Measurements from ENCODE around the gene LGR5.
A peak's percentile ranks its signal among the peaks of the same experiment; 100 is the strongest.
"Not testable (repeated sequence)": the region's sequence is repeated elsewhere in the genome, so short reads cannot be mapped to it uniquely, and the experiment has no call there.

The LGR5 gene

DNA sequence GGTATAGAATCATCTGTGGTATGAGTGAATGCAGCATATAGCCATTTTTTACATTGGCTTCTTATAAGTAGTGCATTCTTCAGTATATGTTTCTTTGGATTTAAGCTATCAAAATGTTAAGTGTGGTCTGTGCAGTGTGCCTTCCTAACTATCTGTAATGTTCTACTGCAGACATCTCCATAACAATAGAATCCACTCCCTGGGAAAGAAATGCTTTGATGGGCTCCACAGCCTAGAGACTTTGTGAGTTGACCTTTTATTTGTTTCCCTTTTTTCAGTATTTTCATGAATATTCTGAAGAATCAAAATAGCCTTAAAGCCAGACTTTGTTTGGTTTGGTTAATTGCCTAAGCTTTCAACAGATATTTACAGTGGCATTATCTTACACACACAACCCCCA lies 116.8 kb downstream of the LGR5 start:
- DNase-seq: no peak

DNA sequence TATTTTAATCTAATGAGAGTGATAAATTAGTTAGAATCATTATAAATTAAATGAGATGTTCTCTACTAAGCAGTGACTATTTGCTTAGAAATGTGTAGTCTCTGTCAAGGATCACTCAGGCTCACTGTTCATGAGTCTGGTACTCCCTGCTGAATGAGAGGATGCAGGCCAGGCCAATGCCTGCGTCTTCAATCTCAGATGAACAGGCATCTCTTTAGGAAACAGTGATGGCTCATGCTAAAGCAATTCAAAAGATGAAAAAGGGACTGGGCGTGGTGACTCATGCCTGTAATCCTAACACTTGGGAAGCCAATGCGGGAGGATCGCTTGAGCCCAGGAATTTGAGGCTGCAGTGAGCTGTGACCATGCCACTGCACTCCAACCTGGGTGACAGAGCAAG lies 117.3 kb downstream of the LGR5 start:
- DNase-seq: no peak

GRCh38 chr12:71558445-71558844 lies 118.8 kb downstream of the LGR5 start:
- no peak for DNase-seq

- peak; percentile 12 for DNase-seq
These were observed 123.3 kb downstream of the LGR5 start for GRCh38 chr12:71562676-71563595.

- no peak for DNase-seq
These were observed 125.9 kb downstream of the LGR5 start for GRCh38 chr12:71565535-71565934.

DNA sequence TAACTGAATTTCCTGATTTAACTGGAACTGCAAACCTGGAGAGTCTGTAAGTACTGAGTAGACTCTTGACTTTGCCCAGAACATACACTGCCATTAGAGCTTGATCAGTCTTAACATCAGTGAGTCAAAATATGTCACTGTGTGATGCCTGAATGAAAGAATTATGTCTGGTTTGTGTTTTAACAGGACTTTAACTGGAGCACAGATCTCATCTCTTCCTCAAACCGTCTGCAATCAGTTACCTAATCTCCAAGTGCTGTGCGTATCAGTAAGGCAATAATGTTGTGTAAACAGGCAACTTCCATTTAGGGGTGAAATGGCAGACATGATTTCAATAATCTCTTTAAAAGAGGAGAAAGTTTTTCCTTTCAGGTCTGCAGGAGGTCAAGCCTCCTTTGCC lies 127.1 kb downstream of the LGR5 start:
- DNase-seq: no peak

DNA sequence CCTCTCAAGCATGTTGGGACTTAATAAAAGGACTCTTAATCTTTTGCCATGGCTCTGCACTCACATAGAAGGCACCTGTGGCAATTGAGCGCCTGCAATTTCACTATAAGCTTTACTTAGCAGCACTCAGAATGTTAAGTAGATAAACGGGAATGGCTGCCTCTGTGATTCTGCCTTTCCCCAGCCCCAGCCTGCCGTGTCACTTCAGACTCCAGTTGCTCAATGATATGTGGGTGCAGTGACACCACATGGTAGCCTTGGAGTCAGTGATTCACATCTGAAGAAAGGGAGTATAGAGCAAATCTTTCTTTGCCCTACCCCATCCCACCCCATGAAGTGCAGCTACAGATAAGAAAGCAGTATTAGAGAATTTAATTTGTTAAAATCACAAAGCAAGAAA lies 127.9 kb downstream of the LGR5 start:
- DNase-seq: no peak

DNA sequence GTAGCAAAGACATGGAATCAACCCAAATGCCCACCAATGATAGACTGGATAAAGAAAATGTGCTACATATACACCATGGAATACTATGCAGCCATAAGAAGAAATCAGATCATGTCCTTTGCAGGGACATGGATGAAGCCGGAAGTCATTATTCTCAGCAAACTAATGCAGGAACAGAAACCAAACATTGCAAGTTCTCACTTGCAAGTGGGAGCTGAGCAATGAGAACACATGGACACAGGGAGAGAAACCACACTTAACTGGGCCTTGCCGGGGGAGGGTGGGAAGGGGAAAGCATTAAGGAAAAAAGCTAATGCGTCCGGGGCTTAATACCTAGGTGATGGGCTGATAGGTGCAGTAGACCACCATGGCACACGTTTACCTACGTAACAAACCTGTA lies 130.3 kb downstream of the LGR5 start:
- DNase-seq: not testable (repeated sequence)

GRCh38 chr12:71576496-71576895 lies 136.9 kb downstream of the LGR5 start:
- no peak for DNase-seq

DNA sequence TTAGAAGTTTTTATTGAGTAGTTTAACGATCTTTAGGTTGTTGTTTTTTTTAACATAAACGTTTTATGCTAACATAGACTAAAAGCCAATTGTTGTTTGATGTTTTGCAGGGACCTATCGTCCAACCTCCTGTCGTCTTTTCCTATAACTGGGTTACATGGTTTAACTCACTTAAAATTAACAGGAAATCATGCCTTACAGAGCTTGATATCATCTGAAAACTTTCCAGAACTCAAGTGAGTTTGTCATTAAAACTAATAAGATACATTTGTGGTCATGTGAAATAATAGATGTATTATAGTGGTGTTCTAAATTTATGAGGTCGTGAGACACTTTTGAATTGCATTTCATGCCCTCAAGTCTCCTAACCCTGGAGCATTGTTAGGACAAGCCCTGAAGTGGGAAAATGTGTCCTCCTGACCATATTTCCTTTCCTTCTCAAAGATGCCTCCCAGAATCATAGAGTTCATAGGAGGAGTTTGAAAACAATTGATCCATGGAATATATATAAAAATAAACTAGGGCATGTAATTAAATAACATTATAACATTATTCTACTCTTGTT lies 139.2 kb downstream of the LGR5 start:
- DNase-seq: no peak

DNA sequence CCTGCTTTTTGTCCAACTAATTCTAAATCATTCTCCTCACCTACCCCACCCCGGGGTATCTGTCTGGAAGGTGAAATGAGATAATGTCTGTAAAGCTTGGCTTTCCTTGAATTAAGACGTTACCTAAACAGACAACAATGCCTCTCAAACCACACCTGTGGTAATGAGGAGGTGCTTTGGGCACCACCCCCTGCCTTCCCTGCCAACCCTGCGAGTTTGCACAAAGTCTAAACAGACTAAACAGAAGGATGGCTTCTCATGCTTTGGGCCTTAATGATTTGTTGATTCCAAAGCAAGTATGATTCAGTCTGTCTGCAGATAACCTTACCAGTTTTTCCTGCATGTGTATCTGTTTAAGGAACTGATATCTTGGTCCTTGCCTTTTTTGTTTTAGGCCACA lies 141.6 kb downstream of the LGR5 start:
- no peak for DNase-seq

GRCh38 chr12:71582925-71583324 lies 143.3 kb downstream of the LGR5 start:
- DNase-seq: no peak

GRCh38 chr12:71584356-71584755 lies 144.8 kb downstream of the LGR5 start:
- DNase-seq: no peak

GRCh38 chr12:71585218-71585617 lies 145.6 kb downstream of the LGR5 start:
- no peak for DNase-seq

- no peak for DNase-seq
These were observed 147.4 kb downstream of the LGR5 start for GRCh38 chr12:71587012-71587411.

GRCh38 chr12:71589478-71589881 lies 149.9 kb downstream of the LGR5 start:
- DNase-seq: no peak

- no peak for DNase-seq
These were observed 152.0 kb downstream of the LGR5 start for GRCh38 chr12:71591601-71592000.

- no peak for DNase-seq
These were observed 153.2 kb downstream of the LGR5 start for GRCh38 chr12:71592841-71593240.

- DNase-seq: peak; percentile 24
These were observed 154.8 kb downstream of the LGR5 start for GRCh38 chr12:71594214-71594948.

DNA sequence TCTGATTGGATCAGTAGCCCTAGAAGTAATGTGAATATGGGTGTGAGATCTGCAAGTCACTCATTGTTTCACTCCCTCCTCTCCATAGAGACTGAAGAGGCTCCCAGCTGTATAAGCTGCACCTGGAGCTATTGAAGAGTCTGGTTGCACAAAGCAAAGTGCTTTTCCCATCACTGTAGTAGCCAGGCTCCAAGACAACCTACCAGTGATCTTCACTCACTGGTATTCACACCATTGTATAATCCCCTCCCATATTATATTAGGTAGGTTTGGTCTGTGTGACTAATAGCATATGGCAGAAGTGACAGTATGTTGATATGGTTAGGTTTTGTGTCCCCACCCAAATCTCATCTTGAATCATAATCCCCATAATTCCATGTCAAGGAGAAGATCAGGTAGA lies 159.6 kb downstream of the LGR5 start:
- no peak for DNase-seq

DNA sequence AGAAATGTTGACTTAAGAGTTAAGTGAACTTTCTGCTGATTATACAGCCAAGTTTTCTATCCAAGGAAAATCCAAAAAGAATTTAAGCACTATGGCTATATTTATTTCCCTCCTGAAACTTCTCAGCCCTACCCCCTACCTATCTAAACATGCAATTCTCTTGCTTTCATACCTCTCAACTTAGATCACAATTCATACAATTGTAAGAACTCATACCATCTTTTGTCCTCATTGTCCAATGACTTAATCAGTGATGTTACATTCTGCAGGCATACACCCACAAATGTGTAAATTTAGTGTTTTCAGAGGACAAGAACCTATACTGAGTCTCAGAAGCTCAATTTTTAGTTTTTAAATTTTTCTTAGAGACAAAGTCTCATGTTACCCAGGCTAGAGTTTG lies 161.9 kb downstream of the LGR5 start:
- no peak for DNase-seq

DNA sequence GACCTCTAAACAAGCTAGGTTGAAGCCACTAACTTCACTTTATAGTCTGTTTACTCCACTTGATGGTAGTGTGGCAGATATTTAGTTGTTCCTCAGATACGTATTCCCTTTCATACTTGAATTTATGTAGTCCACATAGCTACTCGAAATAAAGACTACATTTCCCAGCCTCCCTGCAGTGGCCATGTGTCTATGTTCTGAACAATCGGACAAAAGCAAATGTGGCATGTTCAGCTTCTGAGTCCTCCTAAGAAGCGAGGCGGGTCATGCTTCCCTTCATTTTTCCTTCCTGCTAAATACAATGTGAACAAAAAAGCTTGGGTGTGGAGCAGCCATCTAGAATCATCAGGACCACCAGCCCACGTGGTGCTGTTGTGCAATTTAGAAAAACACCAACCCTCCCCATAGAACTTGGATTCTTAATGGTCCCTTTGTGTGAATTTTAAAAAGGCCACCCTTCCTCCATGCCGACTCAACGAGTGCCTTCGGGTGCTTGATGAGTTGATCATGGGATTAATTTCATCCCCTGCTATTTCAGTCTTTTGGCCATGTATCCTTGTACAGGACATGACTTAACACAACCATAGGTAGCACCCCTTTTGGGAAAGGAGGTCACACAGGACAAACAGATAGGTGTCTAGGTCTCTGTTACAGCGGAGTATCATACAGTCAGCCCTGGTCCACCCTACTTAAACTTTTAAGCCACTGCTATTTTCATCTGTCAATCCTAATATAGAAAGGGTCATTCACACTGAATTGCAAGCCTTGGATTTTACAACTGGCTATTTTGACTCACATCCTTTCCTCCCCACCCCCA lies 163.4 kb downstream of the LGR5 start:
- no peak for DNase-seq

DNA sequence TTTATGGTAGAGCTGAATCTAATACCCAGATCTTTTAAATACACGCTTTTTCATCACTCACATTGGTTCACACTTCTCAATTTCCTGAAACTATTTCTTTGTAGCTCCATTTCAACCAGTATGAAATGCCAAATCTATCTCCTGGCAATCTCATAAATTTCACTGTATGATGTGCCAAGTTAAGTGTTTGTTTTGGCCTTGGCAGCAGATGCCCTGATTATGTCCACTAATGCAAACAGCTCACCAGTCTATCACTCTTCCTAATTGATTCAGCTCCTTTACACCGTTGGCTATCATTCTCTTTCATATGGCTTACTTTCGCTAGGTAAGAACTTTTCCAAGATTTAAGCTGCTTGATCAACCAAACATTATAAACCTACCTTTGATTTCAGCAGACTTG lies 165.4 kb downstream of the LGR5 start:
- DNase-seq: peak; percentile 34

Measured in NCI-H2029 (cell line).